Uterus (tissue), 4 donors: ENCODE results near the gene TRIOBP. TPM values are rescaled to one million over a fixed set of nuclear protein-coding genes. Genes with fewer than 3 reads are reported as not detected.
"Not testable (repeated sequence)": the region's sequence is repeated elsewhere in the genome, so short reads cannot be mapped to it uniquely, and the experiment has no call there.

Source experiments
- DNase-seq, 2 donors: peaks; one replicate each; pipeline ENCODE4 v3.0.0-alpha.2; 2019 to 2020
- H3K27ac ChIP-seq, 2 donors: fragments of 200-600 bp; sonication (generic); 1 replicate in 1 of 2; 2 replicates in 1 of 2; pipeline ENCODE4 v1.5.1; 2016 to 2018
- H3K27me3 ChIP-seq, 2 donors: fragments of 200-600 bp; sonication (generic); one replicate each; pipeline ENCODE4 v1.5.1; 2018 to 2019; ENCODE audit warnings: control low read depth in 1 of 2
- H3K36me3 ChIP-seq, 2 donors: fragments of 200-600 bp; sonication (generic); one replicate each; pipeline ENCODE4 v1.5.1; 2019; ENCODE audit warnings: control low read depth in 1 of 2
- H3K4me1 ChIP-seq, 2 donors: fragments of 200-600 bp; sonication (generic); one replicate each; pipeline ENCODE4 v1.5.1; 2018 to 2019; ENCODE audit warnings: control low read depth in 1 of 2
- H3K4me3 ChIP-seq, 2 donors: fragments of 200-600 bp; sonication (generic); 1 replicate in 1 of 2; 2 replicates in 1 of 2; pipeline ENCODE4 v1.5.1; 2018 to 2019; ENCODE audit warnings: mild to moderate bottlenecking in 1 of 2
- H3K9me3 ChIP-seq, 2 donors: fragments of 200-600 bp; sonication (generic); one replicate each; pipeline ENCODE4 v1.5.1; 2019; ENCODE audit warnings: control low read depth in 1 of 2
- POLR2A ChIP-seq, 2 donors: fragments of 450-650 bp; IDR thresholded peaks; one replicate each; pipeline ENCODE4 v1.6.1; 2016; ENCODE audit warnings: antibody characterized with exemption in 2 of 2, mild to moderate bottlenecking in 1 of 2, moderate library complexity in 1 of 2
- intact Hi-C: fragments of 100-400 bp; cut with DNase I; formaldehyde crosslinking; loops from one replicate; pipeline ENCODE4 v1.15.1; 2023; ENCODE audit warnings: low total_unique reads
- total RNA-seq, 4 donors: library from RNA; depleted of rRNA in 3 of 4; stranded (reverse); fragments of >200 nt in 3 of 4; gene quantifications; one replicate each; pipeline versions ENCODE4 v1.1.0 to v1.2.4, GENCODE V29; 2014 to 2023
- TF ChIP-seq, protein P1 (sequence below), 4 experiments: fragments of 200-600 bp in 2 of 4; fragments of 450-650 bp in 2 of 4; sonication (generic) in 2 of 4; IDR thresholded peaks; one replicate each; pipeline ENCODE4 v1.5.1; 2016 to 2019; ENCODE audit warnings: antibody characterized with exemption in 4 of 4, mild to moderate bottlenecking in 2 of 4, moderate library complexity in 1 of 4
- donor health status: DM: yes; HTN: yes; CAD: no.

Gene TRIOBP
- total RNA-seq, 4 donors from 2014 or later, result 56.2 to 177 (median 127) TPM

DNA sequence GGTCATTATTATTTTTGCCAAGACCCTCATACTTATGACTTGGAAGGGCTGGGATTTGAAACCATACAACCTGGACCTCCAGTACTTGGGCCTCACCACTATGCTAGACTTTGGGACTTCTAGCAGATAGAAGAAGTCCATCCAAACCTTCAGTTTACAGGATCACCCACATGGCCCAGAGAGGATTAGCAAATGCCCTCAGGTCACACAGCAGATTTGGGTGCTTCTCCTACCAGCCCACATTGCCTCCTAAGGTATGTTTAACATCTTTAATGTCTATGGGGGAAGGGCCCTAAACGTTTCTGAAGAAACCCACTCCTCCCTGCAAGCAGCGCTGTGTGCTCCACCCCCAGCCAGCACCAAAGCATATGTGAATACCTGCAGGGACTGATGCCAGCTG lies 93.4 kb downstream of the TRIOBP start:
- Histone ChIP-seq H3K27ac (no peak overlapping the region), H3K27me3 (no peaks in the 10 kb centered on the region), H3K4me1 (no peaks in the 10 kb centered on the region), H3K36me3 (no peaks in the 10 kb centered on the region), H3K9me3 (no peaks in the 10 kb centered on the region), H3K4me3 (no peak overlapping the region)
- DNase-seq, result no peak
- TF ChIP-seq, protein P1, sequence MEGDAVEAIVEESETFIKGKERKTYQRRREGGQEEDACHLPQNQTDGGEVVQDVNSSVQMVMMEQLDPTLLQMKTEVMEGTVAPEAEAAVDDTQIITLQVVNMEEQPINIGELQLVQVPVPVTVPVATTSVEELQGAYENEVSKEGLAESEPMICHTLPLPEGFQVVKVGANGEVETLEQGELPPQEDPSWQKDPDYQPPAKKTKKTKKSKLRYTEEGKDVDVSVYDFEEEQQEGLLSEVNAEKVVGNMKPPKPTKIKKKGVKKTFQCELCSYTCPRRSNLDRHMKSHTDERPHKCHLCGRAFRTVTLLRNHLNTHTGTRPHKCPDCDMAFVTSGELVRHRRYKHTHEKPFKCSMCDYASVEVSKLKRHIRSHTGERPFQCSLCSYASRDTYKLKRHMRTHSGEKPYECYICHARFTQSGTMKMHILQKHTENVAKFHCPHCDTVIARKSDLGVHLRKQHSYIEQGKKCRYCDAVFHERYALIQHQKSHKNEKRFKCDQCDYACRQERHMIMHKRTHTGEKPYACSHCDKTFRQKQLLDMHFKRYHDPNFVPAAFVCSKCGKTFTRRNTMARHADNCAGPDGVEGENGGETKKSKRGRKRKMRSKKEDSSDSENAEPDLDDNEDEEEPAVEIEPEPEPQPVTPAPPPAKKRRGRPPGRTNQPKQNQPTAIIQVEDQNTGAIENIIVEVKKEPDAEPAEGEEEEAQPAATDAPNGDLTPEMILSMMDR (IDR thresholded peaks at IDR 0.05), result no peak
- no peak for TF ChIP-seq POLR2A (IDR thresholded peaks at IDR 0.05)
- intact Hi-C loops, result loop anchor here (10.0 kb wide), 1 partner anchor 145 kb away; no protein-coding TSS in a partner anchor

DNA sequence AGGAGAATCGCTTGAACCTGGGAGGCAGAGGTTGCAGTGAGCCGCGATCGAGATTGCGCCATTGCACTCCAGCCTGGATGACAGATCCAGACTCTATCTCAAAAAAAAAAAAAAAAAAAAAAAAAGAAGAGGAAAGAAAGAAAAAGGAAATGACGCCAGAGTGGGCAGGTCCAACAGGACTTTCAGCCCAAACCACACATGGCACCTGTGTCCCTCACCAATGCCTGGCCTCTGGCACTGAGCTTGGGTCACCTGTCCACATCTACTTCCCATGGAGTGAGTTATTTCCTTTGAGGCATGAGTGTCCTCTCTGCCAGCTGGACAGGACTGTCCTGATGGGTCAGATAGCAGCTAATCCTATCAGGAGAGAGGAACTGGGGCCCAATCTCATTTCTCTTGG lies 95.6 kb downstream of the TRIOBP start:
- H3K27ac ChIP-seq, result no peak overlapping the region
- intact Hi-C loops, result loop anchor here (10.0 kb wide), 1 partner anchor 148 kb away; no protein-coding TSS in a partner anchor

DNA sequence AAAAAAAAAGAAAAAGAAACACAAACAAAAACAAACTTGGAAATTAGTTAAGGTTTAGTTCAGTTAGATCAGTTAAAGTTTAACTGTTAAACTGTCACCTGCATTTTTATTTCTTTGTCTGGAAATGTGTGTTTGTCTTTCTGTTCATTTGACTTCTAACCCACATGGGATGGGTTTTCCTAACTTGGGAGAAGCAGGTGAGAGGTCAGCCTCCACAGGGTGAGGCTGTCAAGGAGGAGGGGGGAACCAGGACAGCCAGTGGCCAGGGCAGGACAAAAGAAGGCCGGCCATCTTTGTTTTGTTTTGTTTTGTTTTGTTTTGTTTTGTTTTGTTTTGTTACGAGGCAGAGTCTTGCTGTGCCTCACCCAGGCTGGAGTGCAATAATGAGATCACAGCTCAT lies 97.5 kb downstream of the TRIOBP start:
- no peak for DNase-seq
- intact Hi-C loops, result loop anchor here (10.0 kb wide), 1 partner anchor 150 kb away; no protein-coding TSS in a partner anchor
- no peaks in the 10 kb centered on the region for H3K36me3 ChIP-seq
- H3K4me1 ChIP-seq, result no peaks in the 10 kb centered on the region
- no peaks in the 10 kb centered on the region for H3K27me3 ChIP-seq
- H3K27ac ChIP-seq, result no peak overlapping the region
- no peaks in the 10 kb centered on the region for H3K9me3 ChIP-seq
- TF ChIP-seq POLR2A (IDR thresholded peaks at IDR 0.05), result no peak
- TF ChIP-seq, protein P1 (IDR thresholded peaks at IDR 0.05), result no peak
- H3K4me3 ChIP-seq, result no peak overlapping the region

More for the DNA sequence above, 95.6 kb downstream of the TRIOBP start:
- no peak overlapping the region for H3K4me3 ChIP-seq
- TF ChIP-seq, protein P1 (IDR thresholded peaks at IDR 0.05), result no peak
- no peak for TF ChIP-seq POLR2A (IDR thresholded peaks at IDR 0.05)
- no peaks in the 10 kb centered on the region for H3K9me3 ChIP-seq
- H3K36me3 ChIP-seq, result no peaks in the 10 kb centered on the region
- no peak for DNase-seq
- H3K4me1 ChIP-seq, result no peaks in the 10 kb centered on the region
- H3K27me3 ChIP-seq, result no peaks in the 10 kb centered on the region

DNA sequence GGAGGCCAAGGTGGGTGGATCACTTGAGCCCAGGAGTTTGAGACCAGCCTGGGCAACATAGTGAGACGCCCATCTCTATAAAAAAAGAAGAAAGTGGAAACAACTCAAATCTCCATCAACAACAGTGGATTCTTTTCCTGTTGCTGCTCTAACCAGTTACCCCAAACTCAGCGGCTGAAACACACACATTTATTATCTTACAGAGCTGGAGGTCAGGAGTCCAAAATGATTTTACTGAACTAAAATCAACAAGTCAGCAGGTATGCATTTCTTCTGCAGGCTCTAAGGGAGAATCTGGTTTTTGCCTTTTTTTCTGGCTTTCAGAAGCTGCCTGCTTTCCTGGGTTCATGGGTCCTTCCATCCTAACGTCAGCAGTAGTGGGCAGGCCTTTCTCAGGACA lies 99.2 kb downstream of the TRIOBP start:
- H3K27me3 ChIP-seq, result no peaks in the 10 kb centered on the region
- DNase-seq, result no peak
- no peaks in the 10 kb centered on the region for H3K9me3 ChIP-seq
- intact Hi-C loops, result loop anchor here (10.0 kb wide), 1 partner anchor 151 kb away; no protein-coding TSS in a partner anchor
- H3K27ac ChIP-seq, result no peak overlapping the region
- no peaks in the 10 kb centered on the region for H3K36me3 ChIP-seq
- TF ChIP-seq POLR2A (IDR thresholded peaks at IDR 0.05), result no peak
- TF ChIP-seq, protein P1 (IDR thresholded peaks at IDR 0.05), result no peak
- no peak overlapping the region for H3K4me3 ChIP-seq
- no peaks in the 10 kb centered on the region for H3K4me1 ChIP-seq

DNA sequence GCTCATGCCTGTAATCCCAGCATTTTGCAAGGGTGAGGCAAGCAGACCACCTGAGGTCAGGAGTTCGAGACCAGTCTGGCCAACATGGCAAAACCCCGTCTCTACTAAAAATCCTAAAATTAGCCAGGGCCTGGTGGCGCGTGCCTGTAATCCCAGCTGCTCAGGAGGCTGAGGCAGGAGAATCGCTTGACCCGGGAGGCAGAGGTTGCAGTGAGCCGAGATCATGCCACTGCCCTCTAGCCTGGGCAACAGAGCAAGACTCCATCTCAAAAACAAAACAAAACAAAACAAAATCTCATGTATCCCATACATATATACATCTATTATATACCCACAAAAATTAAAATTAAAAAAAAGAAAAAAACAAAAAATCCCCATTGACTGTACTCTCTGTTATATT lies 100.4 kb downstream of the TRIOBP start:
- H3K4me3 ChIP-seq, DNase-seq, H3K27me3 ChIP-seq, H3K27ac ChIP-seq, H3K9me3 ChIP-seq, H3K36me3 ChIP-seq, H3K4me1 ChIP-seq: not testable (repeated sequence)
- intact Hi-C loops, result loop anchor here (10.0 kb wide), 1 partner anchor 152 kb away; no protein-coding TSS in a partner anchor
